Stimulated activated CD8-positive, alpha-beta memory T cell treated with anti-CD3 and anti-CD28 coated beads, Interleukin-15, amount 100 ng/mL, for 1 hour (primary cell): ENCODE results near the gene UNC5B.

Source experiments
- DNase-seq: peaks from one replicate; pipeline ENCODE4 v3.0.0-alpha.2; 2020; ENCODE audit warnings: low read depth

UNC5B gene

DNA sequence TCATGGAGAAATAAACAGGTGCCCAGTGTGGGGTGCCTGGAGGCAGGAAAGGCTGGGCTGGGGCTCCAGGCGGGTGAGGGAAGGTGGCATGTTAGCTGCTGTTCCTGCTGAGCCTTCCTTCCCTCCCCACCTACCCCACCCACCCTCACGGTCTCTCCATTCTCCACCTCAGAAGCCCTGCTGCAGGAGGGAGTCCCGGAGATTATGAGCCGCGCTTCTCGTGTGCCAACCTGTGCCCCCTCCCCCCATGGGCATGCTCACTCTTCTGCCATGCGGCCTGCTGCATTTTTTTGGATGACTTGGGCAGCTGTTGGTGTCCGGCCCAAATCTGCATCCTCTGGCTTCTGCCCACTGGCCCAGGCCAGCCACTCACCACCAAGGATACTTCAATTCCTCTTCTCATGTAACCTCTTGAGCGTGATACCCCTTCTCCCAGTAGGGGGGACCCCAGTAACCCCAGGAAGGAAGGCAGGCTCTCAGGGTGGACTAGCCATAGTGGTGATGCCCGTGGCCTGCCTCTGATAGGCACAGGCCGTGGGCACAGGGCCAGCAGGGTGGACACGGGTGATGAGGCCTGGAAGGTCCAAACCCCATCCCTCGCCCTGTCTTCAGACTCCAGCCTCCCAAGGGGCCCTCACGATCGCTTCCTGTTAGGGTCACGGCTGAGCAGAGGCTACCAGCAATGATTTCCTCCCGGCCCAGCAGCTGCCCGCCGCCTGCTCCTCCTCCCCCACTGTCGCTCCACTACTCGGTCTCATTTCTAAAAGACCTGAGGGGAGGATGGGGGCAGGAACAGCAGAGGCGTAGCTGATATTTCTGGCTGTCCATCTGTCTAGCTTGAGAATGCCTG is 27.8 kb downstream of the UNC5B start:
- no peak for DNase-seq

GRCh38 chr10:71241114-71241829 is 28.9 kb downstream of the UNC5B start:
- DNase-seq: no peak

DNA sequence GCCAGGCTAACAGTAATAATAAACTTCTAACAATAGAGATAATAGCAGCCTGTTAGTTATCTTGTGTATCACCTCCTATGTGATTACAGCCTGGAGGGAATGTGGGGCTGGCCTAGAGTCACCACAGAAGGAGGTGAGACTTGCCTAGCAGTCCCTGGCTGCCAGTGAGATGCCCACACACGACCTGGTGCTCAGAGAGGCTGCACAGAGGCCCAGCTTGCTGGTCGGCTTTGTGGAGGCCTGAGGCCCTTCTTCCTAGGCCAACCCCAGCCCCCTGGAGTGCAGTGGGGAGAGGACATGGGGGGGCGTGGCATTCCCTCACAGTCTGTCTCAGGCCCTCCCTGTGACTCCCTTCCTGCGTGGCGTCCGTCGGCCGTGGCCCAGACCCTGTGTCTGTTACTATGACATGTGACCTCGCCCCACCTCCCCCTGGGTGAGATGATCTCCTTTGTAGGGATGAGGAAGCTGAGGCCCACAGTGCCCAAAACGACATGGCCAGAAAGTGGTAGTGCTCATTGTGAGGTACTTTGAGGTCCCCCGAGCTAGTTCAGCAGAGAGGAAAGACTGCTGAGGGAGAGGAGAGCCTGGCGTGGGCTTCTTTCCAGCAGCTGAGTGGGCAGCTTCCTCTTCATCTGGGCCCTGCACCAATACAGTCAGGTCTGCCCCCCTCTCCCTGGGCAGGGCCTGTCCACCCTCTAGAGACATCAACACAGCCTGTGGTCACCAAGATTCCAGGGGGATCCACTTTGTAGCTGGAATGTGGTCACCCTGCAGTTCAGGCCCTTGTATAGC is 29.7 kb downstream of the UNC5B start:
- DNase-seq: no peak

GRCh38 chr10:71242622-71243009 is 30.2 kb downstream of the UNC5B start:
- DNase-seq: no peak

DNA sequence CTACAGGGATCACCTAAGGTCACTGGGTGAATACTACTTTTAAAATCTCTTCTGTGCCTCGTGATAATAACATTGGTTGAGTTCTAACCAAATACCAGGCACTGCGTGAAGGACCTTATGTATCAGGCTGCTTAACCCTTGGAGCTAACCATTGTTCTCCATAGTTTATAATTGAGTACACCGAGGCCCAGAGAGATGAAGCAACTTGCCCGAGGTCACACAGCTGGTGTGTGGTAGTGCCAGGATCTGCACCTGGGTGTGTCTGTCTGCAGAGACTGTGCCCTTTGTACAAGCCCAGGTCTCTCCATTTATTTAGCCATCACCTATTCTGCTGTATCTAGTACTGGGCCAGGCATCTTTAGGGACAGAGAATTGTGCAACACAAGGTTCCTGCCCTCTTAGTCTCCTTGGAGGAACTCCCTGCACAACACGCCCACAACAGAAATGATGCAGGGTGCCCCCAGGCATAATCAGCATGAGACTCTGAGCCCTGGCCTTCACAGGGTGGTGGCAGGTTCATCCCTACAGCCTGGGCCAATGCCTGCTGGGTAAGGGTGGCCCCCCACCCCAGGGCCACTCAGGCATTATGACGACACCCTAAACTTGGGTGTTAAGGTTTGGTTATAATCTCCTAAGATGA is 31.5 kb downstream of the UNC5B start:
- no peak for DNase-seq

DNA sequence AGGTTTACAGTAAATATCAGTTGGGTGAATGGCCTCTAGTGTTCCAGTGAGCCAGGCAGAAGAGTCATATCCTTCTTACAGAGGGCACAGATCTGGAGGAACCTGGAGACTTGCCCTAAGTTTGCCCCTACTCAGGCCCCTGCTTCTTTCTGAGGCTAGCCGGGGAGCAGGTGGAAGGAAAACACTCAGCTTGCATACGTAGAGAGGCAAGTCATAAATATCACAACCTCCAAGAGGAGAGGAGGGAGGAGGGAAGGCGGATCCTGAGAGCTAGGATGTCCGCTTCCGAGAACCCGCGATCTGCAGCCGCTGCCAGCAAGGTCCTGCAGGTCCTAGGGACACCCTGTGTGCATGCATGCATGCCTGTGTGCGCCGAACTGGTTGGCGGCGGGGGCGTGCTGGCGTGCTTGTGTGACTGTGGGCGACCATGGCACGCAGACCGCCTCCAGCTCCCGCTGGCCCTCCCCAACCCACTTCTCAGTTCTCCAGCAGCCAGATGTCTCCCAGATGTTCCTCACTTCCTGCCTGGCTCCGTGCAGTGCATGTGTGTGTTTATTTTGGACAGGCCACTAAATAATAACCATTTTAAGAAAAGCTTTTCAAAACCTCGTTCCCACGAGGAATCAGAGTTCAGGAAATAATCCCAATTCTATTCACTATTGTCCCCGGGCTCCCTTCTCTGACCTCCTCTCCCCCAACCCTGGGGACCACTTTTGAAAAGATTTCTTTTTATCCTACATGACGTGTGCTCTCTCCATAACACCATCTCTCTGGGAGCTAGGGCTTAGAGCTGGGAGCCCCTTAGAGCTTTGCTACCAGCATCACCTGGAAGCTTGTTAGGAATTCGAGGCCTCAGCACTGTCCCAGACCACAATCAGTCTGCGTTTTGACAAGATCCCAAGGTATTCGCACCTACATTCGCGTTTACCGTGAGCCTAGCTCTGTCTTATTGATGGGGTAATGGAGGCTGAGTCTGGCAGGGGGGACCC is 32.4 kb downstream of the UNC5B start:
- no peak for DNase-seq

GRCh38 chr10:71245420-71246325 is 33.3 kb downstream of the UNC5B start:
- DNase-seq: no peak

GRCh38 chr10:71246591-71247413 is 34.4 kb downstream of the UNC5B start:
- DNase-seq: no peak

DNA sequence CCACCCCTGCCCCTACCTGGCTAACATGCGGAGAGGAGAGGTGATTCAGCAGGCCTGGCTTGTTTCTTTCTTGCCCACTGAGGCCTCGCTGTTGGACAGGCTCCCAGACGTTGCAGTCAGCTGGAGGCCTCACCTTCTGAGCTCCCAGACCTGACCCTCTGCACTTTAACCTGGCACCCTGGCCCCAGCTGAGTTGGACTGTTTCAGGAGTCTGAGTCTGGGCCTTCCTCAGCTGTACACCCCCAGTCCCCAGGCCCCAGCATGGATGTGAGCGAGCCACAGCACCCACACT is 35.0 kb downstream of the UNC5B start:
- no peak for DNase-seq

- DNase-seq: no peak
Observed at GRCh38 chr10:71247804-71248203, 35.4 kb downstream of the UNC5B start.

- no peak for DNase-seq
Observed at GRCh38 chr10:71248210-71248609, 35.8 kb downstream of the UNC5B start.

- no peak for DNase-seq
Observed at GRCh38 chr10:71249996-71250395, 37.6 kb downstream of the UNC5B start.

DNA sequence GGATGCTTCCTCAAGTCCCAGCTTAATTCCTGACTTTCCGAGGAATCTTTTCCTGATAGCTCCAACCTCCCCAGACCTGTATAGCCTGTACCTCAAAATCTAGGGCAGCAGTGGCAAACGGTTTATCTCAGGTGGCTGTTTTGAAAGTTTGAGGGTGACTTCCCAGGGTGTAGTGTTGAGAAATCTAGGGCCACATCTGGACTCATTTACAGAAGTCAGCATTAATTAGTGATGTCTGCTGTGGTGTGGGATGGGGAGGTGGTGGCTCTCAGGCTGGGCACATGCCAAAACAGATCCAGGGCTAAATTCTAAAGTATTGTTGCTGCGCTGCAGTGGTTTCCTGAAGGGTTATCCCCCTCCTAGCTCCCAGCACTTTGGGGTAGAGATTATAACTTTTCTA is 38.0 kb downstream of the UNC5B start:
- DNase-seq: no peak

DNA sequence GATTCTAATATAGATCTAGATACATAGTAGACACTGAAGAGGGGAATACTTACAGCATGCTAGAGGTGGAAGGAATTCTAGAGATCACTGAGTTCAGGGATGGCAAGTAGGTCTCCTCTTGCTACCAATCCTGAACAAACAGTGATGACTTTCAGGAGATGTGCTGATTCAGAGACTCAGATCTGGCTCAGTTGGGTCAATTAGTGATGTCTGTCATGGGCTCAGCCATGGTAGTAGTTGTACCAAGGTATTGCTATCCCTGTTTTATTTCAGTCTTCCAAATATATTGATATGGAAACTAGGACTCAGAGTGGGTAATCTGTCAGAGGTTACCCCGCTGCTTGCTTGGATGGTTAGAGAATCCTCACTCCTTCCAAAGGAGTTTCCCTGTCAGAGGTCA is 38.5 kb downstream of the UNC5B start:
- no peak for DNase-seq

DNA sequence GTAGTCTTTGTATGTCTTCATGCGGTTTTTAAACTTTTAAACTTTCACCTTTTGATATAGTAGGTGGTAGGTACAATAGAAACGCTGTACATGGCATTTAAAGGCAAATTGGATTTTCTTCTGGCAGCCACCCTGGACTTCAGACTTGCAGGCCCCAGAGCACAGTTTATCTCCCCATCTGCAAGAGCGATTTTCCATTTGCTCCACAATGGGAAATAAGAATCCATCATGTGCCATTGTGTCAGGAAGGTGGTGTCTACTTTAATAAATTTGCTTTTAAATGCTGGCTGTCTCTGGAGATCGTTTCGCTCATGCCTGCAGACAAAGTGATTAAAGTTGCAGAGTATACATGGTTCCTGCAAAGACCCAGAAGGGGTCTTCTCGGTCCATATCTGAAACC is 38.9 kb downstream of the UNC5B start:
- DNase-seq: no peak

GRCh38 chr10:71252220-71252619 is 39.9 kb downstream of the UNC5B start:
- no peak for DNase-seq

DNA sequence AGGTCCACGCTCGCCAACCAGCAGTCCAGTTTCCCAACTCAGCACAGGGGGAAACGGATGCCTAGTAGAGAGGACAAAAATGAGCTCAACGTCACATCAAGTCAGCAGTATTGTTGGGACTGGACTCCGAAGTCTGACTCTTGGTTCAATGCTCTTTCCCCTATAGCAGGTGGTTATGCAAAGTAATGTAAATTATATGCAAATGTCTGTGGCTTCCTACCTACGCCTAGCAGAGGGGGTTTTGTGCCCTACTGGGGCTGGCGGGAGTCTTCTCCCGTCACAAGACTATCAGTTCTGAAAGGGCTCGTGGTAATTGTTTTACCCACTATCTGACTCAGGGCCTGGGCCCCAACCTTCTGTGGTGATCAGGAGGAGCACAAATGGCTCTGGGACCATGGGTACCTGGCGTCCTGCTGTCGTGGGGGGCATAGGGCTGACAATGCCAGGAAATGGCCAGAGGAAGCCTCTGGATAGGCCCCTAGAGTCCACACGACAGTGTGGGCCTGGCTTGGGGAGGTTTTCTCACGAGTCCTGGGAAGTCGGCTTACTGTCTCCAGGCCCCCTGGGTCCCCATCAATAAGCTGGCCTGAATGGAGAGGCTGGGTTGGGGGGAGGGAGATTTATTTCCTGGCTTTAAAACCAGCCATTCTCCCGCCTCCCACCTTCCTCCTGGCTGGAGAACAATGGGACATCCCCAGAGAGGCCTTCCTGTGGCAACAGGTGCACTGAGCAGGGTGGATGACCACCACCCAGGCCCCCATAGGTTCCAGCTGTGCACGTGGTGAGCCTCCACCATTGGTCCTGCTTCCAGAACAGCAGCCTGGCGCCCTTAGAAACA is 41.8 kb downstream of the UNC5B start:
- no peak for DNase-seq

- no peak for DNase-seq
Observed at GRCh38 chr10:71254834-71255549, 42.6 kb downstream of the UNC5B start.
